GM23338 (cell line): Measurements from ENCODE around the gene VDR. TPM values are rescaled to one million over a fixed set of nuclear protein-coding genes. Genes with fewer than 3 reads are reported as not detected.

Source experiments
- ATAC-seq: fragments of 200-7000 bp; cut with Tn5 transposase; 3 replicates; pipeline ENCODE4 v1.9.1; 2020
- DNase-seq: peaks from one replicate; pipeline ENCODE4 v3.0.0-alpha.2; 2015; ENCODE audit warnings: low spot score
- H2AFZ ChIP-seq: fragments of 200-600 bp; sonication (generic); 2 replicates; pipeline ENCODE4 v1.8.0; 2016; ENCODE audit warnings: antibody characterized with exemption, mild to moderate bottlenecking, moderate library complexity
- H3F3A ChIP-seq: fragments of 200-600 bp; sonication (generic); replicated peaks from 2 replicates; pipeline ENCODE4 v1.8.0; 2017; ENCODE audit warnings: antibody characterized with exemption, mixed run types, low read depth
- H3K27ac ChIP-seq: fragments of 200-600 bp; sonication (generic); 2 replicates; pipeline ENCODE4 v1.6.1; 2016; ENCODE audit warnings: low read depth
- H3K27me3 ChIP-seq: fragments of 200-600 bp; sonication (generic); 2 replicates; pipeline ENCODE4 v1.8.0; 2016; ENCODE audit warnings: mild to moderate bottlenecking, mixed run types, moderate library complexity; ENCODE audit not compliant: insufficient read depth
- H3K36me3 ChIP-seq: fragments of 200-600 bp; sonication (generic); 2 replicates; pipeline ENCODE4 v1.8.0; 2016; ENCODE audit warnings: mild to moderate bottlenecking; ENCODE audit not compliant: insufficient read depth
- H3K4me1 ChIP-seq: fragments of 200-600 bp; sonication (generic); 2 replicates; pipeline ENCODE4 v1.8.0; 2016; ENCODE audit warnings: mild to moderate bottlenecking, moderate library complexity; ENCODE audit not compliant: insufficient read depth
- H3K4me2 ChIP-seq: fragments of 200-600 bp; sonication (generic); 2 replicates; pipeline ENCODE4 v1.7.1; 2017; ENCODE audit warnings: mixed run types
- H3K4me3 ChIP-seq: fragments of 200-600 bp; sonication (generic); 2 replicates; pipeline ENCODE4 v1.6.1; 2016; ENCODE audit warnings: mixed run types
- H3K79me2 ChIP-seq: fragments of 200-600 bp; sonication (generic); replicated peaks from 2 replicates; pipeline ENCODE4 v1.8.0; 2017; ENCODE audit warnings: mild to moderate bottlenecking; ENCODE audit not compliant: insufficient read depth
- H3K9me2 ChIP-seq: fragments of 200-600 bp; sonication (generic); 2 replicates; pipeline ENCODE4 v1.8.0; 2017; ENCODE audit not compliant: insufficient read depth
- H4K20me1 ChIP-seq: fragments of 200-600 bp; sonication (generic); replicated peaks from 2 replicates; pipeline ENCODE4 v1.8.0; 2017; ENCODE audit warnings: mild to moderate bottlenecking; ENCODE audit not compliant: insufficient read depth
- H3K27ac Mint-ChIP-seq: 2 replicates; pipeline ENCODE4 v1.8.0; 2020; ENCODE audit warnings: inconsistent platforms, mild to moderate bottlenecking, moderate library complexity, mixed read lengths
- H3K27me3 Mint-ChIP-seq: 3 replicates; pipeline ENCODE4 v1.8.0; 2022; ENCODE audit warnings: low read depth, mild to moderate bottlenecking, moderate library complexity, mixed read lengths, inconsistent platforms; ENCODE audit not compliant: insufficient read depth, poor library complexity
- H3K36me3 Mint-ChIP-seq: 3 replicates; pipeline ENCODE4 v1.8.0; 2021; ENCODE audit warnings: low read depth, mild to moderate bottlenecking, inconsistent platforms, moderate library complexity, mixed read lengths
- H3K4me1 Mint-ChIP-seq: 3 replicates; pipeline ENCODE4 v1.8.0; 2020; ENCODE audit warnings: mild to moderate bottlenecking, inconsistent platforms, mixed read lengths
- H3K4me3 Mint-ChIP-seq: 3 replicates; pipeline ENCODE4 v1.8.0; 2021; ENCODE audit warnings: moderate library complexity, mild to moderate bottlenecking, inconsistent platforms, mixed read lengths
- H3K9me3 Mint-ChIP-seq: 3 replicates; pipeline ENCODE4 v1.8.0; 2020; ENCODE audit warnings: moderate library complexity, mild to moderate bottlenecking, inconsistent platforms, mixed read lengths
- CREB1 ChIP-seq: fragments of 250-450 bp; sonication (Bioruptor Pico); IDR thresholded peaks from 2 replicates; pipeline ENCODE4 v1.5.0; 2020; ENCODE audit warnings: low read depth, mild to moderate bottlenecking, moderate library complexity
- EZH2 ChIP-seq: fragments of 200-600 bp; sonication (generic); IDR thresholded peaks from one replicate; pipeline ENCODE4 v1.8.0; 2017; ENCODE audit warnings: antibody characterized with exemption, mild to moderate bottlenecking, low read depth; ENCODE audit not compliant: unreplicated experiment
- JUNB ChIP-seq: IDR thresholded peaks from one replicate; pipeline ENCODE4 v1.6.1; 2016; ENCODE audit warnings: antibody characterized with exemption; ENCODE audit not compliant: unreplicated experiment
- NANOG ChIP-seq: IDR thresholded peaks from 2 replicates; pipeline ENCODE4 v1.6.1; 2016; ENCODE audit warnings: antibody characterized with exemption, borderline replicate concordance
- STAT1 ChIP-seq: IDR thresholded peaks from one replicate; pipeline ENCODE4 v1.6.1; 2016; ENCODE audit warnings: antibody characterized with exemption; ENCODE audit not compliant: unreplicated experiment
- ZNF114 ChIP-seq: fragments of 250-450 bp; sonication (Bioruptor Pico); IDR thresholded peaks from 2 replicates; pipeline ENCODE4 v1.5.0; 2020; ENCODE audit warnings: mild to moderate bottlenecking, moderate library complexity
- ZNF331 ChIP-seq: fragments of 250-450 bp; sonication (Bioruptor Pico); IDR thresholded peaks from 2 replicates; pipeline ENCODE4 v1.5.0; 2020; ENCODE audit warnings: low read depth, mild to moderate bottlenecking, moderate library complexity
- polyA plus RNA-seq: library from polyadenylated mRNA; unstranded; fragments of >200 nt; fragmentation: Nextera tagmentation; extraction: Ambion mirVana; gene quantifications from 2 replicates; pipeline ENCODE4 v1.2.1, GENCODE V29; 2016
- total RNA-seq: library from RNA; depleted of rRNA; stranded (reverse); fragments of >200 nt; shearing (Covaris generic); gene quantifications from 2 replicates; pipeline ENCODE4 v1.2.3, GENCODE V29; 2014
- TF ChIP-seq, protein P1 (sequence below), 2 experiments: fragments of 200-600 bp in 1 of 2; sonication (generic) in 1 of 2; conservative IDR thresholded peaks; 2 replicates each; pipeline versions ENCODE4 v1.5.1 to v1.6.1; 2016 to 2017; ENCODE audit warnings: antibody characterized with exemption in 2 of 2, low read depth in 2 of 2, mild to moderate bottlenecking in 2 of 2, moderate library complexity in 1 of 2
- TF ChIP-seq, protein P2 (sequence below): IDR thresholded peaks from 2 replicates; pipeline ENCODE4 v1.6.1; 2016; ENCODE audit warnings: antibody characterized with exemption
- TF ChIP-seq, protein P3 (sequence below): fragments of 250-450 bp; sonication (Bioruptor Pico); IDR thresholded peaks from 2 replicates; pipeline ENCODE4 v1.5.0; 2020; ENCODE audit warnings: mild to moderate bottlenecking, moderate library complexity
- TF ChIP-seq, protein P4 (sequence below): IDR thresholded peaks from one replicate; pipeline ENCODE4 v1.6.1; 2018; ENCODE audit warnings: antibody characterized with exemption; ENCODE audit not compliant: unreplicated experiment

VDR gene
- total and polyA plus RNA-seq, 2 experiments from 2014 or later, result 0.37 to 1.4 TPM

DNA sequence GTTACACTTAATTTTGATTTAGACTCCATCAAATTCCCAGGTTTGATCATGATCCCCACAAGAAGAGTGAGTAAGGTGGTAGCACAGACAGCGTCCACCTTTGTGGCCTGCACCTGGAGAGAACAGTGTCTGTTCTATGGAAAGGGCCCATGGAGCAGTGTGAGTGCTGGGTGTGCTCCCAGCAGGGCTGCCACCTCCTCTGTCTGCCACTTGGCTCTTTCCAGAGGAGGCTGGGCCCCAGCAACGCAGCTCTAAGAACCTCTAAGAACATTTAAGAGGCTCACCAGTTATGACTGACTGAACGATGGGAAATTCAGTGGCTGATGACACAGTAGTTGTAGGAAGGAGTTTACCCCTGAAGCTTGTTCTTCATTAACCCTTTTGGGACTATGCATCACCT, 17.3 kb downstream of the VDR start:
- Histone ChIP-seq H4K20me1 (no peaks in the 10 kb centered on the region), H3K4me3 (no peak overlapping the region), H3K79me2 (no peaks in the 10 kb centered on the region), H3K36me3 (no peaks in the 10 kb centered on the region), H3K4me1 (no peaks in the 10 kb centered on the region), H2AFZ (no peak overlapping the region), H3K27ac (no peak overlapping the region), H3K4me2 (no peak overlapping the region), H3K9me2 (no peaks in the 10 kb centered on the region), H3F3A (no peaks in the 10 kb centered on the region), H3K27me3 (no peaks in the 10 kb centered on the region)
- H3K27ac Mint-ChIP-seq, result no peak overlapping the region
- DNase-seq (no peak), ATAC-seq (no peak)
- H3K27me3 Mint-ChIP-seq, result peaks cover 13% of the 10 kb centered on the region
- TF ChIP-seq, protein P1, sequence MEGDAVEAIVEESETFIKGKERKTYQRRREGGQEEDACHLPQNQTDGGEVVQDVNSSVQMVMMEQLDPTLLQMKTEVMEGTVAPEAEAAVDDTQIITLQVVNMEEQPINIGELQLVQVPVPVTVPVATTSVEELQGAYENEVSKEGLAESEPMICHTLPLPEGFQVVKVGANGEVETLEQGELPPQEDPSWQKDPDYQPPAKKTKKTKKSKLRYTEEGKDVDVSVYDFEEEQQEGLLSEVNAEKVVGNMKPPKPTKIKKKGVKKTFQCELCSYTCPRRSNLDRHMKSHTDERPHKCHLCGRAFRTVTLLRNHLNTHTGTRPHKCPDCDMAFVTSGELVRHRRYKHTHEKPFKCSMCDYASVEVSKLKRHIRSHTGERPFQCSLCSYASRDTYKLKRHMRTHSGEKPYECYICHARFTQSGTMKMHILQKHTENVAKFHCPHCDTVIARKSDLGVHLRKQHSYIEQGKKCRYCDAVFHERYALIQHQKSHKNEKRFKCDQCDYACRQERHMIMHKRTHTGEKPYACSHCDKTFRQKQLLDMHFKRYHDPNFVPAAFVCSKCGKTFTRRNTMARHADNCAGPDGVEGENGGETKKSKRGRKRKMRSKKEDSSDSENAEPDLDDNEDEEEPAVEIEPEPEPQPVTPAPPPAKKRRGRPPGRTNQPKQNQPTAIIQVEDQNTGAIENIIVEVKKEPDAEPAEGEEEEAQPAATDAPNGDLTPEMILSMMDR (conservative IDR thresholded peaks at IDR 0.05; ENCODE audit: low read depth in 2 of 2), result no peak
- TF ChIP-seq STAT1 (no peak), NANOG (no peak), ZNF331 (CRISPR knock-in tag) (no peak), EZH2 (no peak), ZNF114 (CRISPR knock-in tag) (no peak), CREB1 (CRISPR knock-in tag) (no peak), JUNB (no peak)
- TF ChIP-seq, protein P2, sequence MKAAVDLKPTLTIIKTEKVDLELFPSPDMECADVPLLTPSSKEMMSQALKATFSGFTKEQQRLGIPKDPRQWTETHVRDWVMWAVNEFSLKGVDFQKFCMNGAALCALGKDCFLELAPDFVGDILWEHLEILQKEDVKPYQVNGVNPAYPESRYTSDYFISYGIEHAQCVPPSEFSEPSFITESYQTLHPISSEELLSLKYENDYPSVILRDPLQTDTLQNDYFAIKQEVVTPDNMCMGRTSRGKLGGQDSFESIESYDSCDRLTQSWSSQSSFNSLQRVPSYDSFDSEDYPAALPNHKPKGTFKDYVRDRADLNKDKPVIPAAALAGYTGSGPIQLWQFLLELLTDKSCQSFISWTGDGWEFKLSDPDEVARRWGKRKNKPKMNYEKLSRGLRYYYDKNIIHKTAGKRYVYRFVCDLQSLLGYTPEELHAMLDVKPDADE, result no peak
- TF ChIP-seq, protein P3, sequence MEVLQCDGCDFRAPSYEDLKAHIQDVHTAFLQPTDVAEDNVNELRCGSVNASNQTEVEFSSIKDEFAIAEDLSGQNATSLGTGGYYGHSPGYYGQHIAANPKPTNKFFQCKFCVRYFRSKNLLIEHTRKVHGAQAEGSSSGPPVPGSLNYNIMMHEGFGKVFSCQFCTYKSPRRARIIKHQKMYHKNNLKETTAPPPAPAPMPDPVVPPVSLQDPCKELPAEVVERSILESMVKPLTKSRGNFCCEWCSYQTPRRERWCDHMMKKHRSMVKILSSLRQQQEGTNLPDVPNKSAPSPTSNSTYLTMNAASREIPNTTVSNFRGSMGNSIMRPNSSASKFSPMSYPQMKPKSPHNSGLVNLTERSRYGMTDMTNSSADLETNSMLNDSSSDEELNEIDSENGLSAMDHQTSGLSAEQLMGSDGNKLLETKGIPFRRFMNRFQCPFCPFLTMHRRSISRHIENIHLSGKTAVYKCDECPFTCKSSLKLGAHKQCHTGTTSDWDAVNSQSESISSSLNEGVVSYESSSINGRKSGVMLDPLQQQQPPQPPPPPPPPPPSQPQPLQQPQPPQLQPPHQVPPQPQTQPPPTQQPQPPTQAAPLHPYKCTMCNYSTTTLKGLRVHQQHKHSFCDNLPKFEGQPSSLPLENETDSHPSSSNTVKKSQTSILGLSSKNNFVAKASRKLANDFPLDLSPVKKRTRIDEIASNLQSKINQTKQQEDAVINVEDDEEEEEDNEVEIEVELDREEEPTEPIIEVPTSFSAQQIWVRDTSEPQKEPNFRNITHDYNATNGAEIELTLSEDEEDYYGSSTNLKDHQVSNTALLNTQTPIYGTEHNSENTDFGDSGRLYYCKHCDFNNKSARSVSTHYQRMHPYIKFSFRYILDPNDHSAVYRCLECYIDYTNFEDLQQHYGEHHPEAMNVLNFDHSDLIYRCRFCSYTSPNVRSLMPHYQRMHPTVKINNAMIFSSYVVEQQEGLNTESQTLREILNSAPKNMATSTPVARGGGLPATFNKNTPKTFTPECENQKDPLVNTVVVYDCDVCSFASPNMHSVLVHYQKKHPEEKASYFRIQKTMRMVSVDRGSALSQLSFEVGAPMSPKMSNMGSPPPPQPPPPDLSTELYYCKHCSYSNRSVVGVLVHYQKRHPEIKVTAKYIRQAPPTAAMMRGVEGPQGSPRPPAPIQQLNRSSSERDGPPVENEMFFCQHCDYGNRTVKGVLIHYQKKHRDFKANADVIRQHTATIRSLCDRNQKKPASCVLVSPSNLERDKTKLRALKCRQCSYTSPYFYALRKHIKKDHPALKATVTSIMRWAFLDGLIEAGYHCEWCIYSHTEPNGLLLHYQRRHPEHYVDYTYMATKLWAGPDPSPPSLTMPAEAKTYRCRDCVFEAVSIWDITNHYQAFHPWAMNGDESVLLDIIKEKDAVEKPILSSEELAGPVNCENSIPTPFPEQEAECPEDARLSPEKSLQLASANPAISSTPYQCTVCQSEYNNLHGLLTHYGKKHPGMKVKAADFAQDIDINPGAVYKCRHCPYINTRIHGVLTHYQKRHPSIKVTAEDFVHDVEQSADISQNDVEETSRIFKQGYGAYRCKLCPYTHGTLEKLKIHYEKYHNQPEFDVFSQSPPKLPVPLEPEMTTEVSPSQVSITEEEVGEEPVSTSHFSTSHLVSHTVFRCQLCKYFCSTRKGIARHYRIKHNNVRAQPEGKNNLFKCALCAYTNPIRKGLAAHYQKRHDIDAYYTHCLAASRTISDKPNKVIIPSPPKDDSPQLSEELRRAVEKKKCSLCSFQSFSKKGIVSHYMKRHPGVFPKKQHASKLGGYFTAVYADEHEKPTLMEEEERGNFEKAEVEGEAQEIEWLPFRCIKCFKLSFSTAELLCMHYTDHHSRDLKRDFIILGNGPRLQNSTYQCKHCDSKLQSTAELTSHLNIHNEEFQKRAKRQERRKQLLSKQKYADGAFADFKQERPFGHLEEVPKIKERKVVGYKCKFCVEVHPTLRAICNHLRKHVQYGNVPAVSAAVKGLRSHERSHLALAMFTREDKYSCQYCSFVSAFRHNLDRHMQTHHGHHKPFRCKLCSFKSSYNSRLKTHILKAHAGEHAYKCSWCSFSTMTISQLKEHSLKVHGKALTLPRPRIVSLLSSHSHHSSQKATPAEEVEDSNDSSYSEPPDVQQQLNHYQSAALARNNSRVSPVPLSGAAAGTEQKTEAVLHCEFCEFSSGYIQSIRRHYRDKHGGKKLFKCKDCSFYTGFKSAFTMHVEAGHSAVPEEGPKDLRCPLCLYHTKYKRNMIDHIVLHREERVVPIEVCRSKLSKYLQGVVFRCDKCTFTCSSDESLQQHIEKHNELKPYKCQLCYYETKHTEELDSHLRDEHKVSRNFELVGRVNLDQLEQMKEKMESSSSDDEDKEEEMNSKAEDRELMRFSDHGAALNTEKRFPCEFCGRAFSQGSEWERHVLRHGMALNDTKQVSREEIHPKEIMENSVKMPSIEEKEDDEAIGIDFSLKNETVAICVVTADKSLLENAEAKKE (CRISPR knock-in tag), result no peak
- TF ChIP-seq, protein P4, sequence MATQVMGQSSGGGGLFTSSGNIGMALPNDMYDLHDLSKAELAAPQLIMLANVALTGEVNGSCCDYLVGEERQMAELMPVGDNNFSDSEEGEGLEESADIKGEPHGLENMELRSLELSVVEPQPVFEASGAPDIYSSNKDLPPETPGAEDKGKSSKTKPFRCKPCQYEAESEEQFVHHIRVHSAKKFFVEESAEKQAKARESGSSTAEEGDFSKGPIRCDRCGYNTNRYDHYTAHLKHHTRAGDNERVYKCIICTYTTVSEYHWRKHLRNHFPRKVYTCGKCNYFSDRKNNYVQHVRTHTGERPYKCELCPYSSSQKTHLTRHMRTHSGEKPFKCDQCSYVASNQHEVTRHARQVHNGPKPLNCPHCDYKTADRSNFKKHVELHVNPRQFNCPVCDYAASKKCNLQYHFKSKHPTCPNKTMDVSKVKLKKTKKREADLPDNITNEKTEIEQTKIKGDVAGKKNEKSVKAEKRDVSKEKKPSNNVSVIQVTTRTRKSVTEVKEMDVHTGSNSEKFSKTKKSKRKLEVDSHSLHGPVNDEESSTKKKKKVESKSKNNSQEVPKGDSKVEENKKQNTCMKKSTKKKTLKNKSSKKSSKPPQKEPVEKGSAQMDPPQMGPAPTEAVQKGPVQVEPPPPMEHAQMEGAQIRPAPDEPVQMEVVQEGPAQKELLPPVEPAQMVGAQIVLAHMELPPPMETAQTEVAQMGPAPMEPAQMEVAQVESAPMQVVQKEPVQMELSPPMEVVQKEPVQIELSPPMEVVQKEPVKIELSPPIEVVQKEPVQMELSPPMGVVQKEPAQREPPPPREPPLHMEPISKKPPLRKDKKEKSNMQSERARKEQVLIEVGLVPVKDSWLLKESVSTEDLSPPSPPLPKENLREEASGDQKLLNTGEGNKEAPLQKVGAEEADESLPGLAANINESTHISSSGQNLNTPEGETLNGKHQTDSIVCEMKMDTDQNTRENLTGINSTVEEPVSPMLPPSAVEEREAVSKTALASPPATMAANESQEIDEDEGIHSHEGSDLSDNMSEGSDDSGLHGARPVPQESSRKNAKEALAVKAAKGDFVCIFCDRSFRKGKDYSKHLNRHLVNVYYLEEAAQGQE, result no peak
- peaks cover 10% of the 10 kb centered on the region; the same call in 2 of the 3 replicates for H3K4me1 Mint-ChIP-seq
- H3K9me3 Mint-ChIP-seq, result no peaks in the 10 kb centered on the region
- no peak overlapping the region for H3K4me3 Mint-ChIP-seq
- H3K36me3 Mint-ChIP-seq, result no peaks in the 10 kb centered on the region
